ENCODE results near the gene RAD9A.
"Not testable (repeated sequence)": the region's sequence is repeated elsewhere in the genome, so short reads cannot be mapped to it uniquely, and the experiment has no call there.

The RAD9A gene

DNA sequence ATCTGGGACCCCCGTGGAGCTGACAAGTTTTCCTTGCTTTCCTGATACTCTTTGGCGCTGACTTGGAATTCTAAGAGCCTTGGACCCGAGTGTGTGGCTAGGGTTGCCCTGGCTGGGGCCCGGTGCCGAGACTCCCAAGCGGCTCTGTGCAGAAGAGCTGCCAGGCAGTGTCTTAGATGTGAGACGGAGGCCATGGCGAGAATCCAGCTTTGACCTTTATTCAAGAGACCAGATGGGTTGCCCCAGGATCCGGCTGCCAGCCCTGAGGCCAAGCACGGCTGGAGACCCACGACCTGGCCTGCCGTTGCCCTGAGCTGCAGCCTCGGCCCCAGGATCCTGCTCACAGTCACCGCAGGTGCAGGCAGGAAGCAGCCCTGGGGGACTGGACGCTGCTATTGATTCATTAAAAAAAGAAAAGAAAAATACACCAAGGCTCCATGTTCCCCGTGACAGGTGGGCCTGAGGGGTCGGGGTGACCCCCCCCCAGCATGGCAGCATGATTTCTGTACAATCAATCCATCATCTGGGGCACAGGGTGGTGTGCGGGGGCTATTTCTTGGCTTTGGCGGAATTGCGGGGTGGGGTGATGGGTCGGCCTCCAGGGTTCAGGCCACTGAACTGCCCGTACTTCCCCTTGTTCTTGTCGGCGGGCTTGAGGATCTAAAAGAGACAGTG, 6.3 kb downstream of the RAD9A start:
- no peak for DNase-seq

DNA sequence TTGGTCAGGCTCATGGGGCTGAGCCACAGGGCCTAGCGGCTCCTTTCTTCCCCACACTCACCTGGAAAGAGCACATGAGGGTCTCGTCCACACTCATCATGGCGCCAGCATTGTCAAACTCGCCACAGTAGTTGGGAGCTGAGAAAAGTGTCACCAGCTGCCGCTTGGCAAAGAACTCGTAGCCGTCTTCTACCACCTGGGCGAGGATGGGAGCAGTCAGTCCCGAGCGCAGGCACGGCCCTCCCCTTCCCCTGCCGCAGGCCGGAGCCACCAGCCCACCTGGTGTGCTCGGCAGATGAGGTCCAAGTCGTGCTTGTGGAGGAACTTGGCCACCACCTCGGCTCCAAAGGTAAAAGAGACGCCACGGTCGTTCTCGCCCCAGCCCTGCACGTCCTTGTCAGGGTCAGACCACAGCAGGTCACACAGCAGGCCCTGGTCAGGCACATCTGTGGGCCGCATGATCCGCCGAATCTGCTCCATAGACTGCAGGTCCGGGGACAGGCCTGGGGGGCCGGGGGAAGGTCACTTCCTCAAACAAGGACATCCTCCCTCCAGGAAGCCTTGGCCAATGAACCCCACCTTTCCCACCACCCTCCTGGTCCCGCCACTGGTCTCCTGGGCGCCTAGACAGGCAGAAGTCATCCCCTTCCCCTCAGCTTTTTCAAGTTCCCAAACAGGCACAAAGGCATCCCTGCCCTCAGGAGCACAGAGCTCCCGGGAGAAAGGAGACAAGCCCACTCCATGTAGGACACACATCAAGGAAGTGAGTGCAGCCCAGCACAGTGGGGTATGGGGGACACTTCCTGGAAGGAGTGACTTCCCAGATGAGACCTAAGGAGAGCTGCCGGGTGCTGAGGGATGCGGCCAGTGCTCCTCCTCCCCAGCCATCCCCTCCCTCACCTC, 7.1 kb downstream of the RAD9A start:
- no peak for DNase-seq

DNA sequence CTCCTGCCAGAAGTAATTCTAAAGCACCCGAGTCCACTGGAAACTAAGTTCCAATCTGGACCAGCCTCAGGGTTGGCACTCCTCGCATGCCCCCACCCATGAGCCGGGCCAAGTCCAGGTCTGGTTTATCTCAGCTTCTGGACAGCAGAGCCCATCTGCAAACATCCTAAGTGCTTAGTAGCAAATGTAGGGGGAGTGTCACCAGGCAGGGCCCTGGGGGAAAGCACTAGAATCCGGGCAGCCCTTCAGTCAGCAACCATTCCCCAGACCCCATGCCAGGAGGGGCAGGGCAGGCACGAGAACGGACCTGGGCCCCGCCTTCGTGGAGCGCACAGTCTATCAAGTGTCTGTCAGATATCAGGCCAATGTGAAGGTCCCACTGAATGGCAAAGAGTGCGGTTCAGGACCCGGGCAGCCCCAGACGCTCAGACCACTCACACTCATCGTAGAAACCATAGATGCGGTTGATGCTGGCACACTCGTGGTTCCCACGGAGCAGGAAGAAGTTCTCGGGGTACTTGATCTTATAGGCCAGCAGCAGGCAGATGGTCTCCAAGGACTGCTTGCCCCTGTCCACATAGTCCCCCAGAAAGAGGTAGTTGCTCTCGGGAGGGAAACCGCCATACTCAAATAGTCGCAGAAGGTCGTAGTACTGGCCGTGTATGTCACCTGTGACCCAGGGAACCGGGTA, 8.6 kb downstream of the RAD9A start:
- no peak for DNase-seq

DNA sequence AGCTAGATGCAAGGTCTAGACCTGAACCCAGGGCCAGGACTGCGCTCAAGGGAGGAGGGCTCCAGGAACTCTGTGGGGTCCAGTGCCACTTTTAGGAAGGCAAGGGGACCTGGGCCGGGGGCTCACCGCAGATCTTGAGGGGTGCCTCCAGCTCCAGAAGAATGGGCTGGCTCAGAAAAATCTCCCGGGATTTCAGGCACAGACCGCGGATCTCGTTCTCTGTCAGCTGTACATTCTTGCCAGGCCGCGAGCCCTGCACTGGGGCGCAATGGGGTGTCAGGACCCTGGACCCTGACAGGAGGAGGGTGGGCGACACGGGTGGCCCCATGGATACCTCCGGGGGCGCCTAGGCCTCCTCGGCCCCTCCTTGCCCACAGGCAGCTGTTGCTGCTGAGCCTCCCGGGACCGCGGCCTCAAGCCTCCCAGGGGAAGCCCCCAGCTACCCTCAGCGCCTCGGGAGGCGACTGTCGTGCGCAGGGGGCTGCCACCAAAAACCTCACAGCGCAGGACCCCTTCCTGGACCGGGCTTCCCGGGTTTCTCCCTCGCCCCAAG, 9.2 kb downstream of the RAD9A start:
- DNase-seq, result no peak

DNA sequence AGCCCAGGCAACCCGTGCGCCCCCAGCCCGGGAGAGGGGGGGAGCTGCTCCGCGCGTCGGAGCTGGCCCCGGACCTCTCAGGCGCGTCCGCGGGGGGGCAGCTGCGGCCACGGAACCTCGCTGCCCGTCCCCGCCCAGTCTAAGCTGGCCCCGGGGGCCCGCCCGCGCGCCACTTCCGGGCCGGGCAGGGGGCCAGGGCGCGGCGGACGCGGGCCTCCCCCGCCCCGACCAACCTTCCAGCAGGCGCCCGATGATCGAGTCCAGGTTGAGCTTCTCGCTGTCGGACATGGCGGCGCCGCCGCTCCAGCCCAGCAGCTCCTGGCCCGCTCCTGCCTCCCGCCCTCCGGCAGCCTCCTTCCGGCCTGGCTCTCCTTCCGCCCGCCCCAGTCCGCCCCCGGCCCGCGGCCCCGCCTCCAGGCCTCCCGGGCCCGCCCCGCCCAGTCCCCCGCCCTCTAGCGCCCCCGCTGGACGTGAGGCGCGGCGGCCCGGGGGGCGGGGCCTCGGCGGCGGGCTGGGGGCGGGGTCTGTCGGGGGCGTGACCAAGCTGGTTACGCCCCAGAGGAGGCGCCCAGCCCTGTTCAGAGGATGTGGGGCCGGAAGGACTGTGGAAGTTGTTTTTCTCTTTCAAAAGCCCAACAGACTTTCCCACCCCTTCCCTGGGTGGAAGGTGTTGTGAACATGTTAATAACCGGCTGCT, 9.9 kb downstream of the RAD9A start, which contains the start of gene PPP1CA:
Gene PPP1CA (minus strand): TSS at position 364 of the 697 bp plus-strand sequence. CDS start 76 bp downstream, at position 288.
- DNase-seq, result peak; percentile 90

DNA sequence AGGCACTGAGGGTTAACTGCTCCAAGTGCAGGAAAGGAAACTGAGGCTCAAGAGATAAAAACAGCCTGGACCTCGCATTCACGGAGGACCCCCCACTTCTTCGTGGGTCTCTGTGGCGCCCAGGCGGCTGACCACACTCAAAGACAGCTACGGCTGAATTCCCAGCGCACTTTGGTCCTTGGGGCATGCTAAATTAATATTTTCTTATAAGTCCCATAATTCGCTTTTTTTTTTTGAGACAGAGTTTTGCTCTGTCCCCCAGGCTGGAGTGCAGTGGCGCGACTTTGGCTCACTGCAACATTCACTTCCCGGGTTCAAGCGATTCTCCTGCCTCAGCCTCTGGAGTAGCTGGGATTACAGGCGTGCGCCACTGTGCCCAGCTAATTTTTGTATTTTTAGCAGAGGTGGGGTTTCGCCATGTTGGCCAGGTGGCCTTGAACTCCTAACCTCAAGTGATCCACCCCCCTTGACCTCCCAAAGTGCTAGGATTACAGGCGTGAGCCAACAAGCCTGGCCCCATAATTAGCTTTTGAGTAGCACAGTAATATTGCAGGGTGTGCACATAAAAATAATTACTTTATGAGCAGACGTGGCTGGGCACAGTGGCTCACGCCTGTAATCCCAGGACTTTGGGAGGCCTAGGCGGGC, 10.5 kb downstream of the RAD9A start:
- DNase-seq, result not testable (repeated sequence)

DNA sequence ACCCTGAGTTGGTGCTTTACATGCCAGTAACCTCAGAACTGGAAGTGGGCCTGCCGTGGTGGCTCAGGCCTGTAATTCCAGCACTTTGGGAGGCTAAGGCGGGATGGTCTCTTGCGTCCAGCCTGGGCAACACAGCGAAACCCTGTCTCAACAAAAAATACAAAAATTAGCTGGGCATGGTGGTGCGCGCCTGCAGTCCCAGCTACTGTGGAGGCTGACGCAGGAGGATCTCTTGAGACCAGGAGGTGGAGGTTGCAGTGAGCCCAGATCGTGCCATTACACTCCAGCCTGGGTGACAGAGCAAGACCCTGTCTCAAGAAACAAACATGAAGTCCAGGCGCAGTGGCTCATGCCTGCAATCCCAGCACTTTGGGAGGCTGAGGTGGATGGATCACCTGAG, 11.3 kb downstream of the RAD9A start:
- not testable (repeated sequence) for DNase-seq

DNA sequence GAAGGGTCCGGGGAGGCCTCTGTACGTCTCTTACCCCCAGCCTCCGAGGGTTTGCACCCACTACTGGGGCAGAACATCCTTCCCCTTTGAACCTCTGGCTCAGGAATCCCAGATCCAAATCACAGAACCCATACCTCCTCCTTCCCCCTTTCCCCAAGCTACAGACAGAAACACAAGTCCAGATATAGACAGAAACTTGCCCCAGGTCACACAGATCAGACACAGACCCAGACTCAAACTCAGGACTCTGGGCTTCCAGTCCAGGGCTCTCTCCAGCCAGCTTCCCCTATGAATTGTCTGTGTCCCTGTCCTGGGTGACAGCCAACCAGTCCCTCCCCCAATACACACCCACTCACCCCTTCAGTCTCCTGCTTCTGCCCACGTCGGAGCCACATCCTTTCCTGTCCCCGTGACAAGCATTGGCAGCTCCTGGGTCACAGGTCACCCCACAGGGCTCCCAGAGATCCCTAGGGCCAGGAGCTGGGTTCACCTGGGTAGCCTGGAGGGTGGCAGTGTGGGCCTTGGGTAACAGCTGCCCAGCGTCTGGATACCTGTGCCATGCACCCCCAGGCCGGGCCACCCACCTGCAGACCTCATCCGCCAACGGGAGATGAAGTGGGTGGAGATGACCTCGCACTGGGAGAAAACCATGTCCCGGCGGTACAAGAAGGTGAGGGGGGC, 12.9 kb downstream of the RAD9A start:
- no peak for DNase-seq

DNA sequence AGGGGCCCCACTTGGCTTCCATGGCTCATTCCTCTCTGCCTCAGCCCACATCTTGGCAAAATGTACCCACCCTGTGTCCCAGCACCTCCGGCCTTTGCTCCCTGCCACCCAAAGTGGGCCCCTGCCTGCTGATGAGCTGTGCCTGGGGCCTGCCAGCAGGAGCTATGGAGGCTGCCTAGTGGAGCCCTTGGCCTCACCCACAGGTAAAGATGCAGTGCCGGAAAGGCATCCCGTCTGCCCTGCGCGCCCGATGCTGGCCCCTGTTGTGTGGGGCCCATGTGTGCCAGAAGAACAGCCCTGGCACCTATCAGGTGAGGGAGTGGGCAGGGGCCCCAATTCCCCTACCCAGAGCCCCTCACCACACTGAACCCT, 13.4 kb downstream of the RAD9A start:
- no peak for DNase-seq

DNA sequence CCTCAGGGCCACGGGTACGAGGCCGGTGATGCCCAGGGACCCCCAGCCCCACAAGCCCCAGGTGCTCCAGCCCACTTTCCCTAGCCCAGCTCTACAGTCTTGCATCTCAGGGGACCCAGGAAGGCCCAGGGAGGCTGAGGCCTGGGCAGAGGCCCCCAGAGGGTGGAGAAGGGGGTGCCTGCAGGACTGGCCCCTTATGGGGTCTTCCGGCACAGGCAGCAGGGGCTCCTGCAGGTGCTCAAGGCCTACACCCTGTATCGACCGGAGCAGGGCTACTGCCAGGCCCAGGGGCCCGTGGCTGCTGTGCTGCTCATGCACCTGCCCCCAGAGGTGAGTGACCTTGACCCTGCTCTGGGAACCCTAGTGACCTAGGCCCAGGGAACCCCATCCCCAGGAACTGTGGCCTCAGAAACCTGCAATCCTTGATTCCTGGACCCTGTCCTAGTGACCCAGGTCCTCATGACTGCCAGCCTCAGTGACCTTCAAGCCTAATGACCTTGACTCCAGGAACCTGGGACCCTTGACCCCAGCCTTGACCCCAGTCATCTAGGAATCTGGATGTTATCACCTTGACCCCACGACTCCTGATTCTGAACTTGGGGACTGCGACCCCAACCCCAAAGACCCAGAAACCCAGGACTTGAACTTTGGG, 14.0 kb downstream of the RAD9A start:
- no peak for DNase-seq

DNA sequence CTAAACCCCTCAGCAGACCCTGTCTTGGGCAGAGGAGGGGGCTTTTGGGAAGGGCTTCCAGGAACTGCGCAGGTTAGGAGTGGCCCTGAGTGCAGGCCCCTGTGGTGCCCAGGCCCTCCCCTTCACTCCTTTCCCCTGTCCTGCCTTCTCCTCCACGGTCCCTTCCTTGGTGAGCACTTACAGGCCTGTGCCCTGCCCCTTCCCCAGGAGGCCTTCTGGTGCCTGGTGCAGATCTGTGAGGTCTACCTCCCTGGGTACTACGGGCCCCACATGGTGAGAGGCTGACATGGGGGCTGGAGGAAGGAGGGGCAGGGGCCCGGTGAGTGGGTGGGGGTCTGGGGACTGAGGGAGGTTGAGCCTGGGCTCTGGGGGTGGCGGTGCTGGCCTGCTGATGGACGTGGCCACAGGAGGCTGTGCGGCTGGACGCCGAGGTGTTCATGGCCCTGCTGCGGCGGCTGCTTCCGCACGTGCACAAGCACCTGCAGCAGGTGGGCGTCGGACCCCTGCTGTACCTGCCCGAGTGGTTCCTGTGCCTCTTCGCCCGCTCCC, 14.7 kb downstream of the RAD9A start:
- no peak for DNase-seq

DNA sequence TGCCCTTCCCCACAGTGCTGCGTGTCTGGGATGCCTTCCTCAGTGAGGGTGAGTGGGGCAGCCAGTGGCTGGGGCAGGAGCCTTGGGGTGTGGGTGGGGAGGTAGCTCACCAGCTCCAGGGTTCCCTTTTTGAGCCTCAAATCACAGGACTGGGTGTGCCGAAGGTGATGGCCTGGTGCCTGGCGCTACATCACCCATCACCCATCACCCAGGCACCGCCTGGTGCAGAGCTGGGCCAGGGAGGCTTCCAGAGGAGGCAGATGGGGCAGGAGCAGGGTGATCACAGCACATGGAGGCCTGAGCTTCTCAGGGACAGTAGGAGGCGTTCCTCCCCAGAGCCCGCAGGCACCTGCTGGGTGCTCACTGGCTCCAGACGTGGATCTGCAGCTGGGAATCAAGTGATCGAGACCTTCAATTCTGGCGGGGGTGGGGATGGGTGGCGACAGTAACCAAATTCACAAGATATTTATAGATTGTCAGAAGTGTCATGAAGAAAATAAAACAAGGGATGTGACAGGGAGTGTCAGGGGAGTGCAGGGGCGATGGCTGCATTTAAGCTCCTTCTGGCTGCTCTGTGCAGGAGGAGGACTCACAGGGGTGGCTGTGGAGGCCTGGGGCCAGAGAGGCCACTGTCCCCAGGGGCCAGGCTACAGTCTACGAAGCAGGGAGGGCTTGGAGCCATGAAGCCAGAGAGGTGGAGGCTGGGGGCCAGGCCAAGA, 15.3 kb downstream of the RAD9A start:
- no peak for DNase-seq

DNA sequence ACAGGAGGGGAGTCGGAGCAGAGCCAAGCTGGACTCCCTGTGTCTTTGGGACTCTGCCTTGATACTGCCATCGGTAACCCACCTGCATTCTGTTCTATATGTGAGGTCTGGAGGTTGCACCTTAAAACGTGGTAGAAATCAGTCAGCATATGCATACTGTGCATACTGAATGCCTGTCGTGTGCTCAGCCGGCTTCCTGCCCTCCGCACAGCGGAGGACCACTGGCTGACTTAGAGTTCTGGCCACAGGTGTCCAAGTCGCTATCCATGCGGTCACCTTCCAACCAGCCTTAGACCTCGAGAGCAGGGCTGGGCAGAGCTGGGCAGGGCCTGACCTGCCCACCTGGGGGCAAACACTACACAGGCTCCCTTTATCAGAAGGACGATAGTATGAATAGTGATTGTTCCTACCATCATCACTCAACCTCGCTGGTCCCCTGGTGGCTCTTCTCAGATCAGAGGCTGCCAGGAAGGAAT, 15.9 kb downstream of the RAD9A start:
- DNase-seq, result no peak

DNA sequence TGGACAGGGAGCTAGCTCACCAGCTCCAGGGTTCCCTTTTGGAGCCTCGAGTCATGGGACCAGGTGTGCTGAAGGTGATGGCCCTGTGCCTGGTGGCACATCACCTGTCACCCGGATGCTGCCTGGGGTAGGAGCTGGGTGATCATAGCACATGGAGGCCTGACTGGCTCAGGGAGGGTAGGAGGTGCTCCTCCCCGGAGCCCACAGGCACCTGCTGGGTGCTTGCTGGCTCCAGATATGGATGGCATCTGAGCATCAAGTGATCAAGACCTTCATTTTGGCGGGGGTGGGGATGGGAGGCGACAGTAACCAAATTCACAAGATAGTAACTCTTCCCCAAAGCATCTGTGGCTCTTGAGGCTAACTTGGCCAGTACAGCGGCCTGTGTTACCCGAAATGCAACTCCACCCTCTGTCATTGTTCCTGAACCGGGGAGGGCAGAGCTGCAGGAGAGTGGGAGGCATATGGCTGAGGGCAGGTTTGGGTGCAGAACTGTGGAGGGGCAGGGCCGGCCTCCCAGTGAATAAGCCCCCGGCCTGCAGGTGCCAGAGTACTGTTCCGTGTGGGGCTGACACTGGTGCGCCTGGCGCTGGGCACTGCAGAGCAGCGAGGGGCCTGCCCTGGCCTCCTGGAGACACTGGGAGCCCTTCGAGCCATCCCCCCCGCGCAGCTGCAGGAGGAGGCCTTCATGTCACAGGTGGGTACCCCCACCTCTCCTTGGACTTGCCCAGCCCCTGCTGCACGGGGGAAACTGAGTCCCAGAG, 16.8 kb downstream of the RAD9A start:
- no peak for DNase-seq

DNA sequence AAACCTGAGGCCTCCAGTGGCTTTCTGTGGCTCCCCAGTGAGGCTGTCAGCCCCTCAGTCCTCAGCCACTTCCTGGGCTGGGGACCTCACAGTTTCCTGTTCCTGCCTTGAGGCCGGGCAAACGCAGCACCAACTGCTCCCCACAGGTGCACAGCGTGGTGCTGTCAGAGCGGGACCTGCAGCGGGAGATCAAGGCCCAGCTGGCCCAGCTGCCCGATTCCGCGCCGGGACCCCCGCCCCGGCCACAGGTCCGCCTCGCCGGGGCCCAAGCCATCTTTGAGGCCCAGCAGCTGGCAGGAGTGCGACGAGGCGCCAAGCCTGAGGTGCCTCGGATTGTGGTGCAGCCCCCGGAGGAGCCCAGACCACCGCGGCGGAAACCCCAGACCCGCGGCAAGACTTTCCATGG, 17.5 kb downstream of the RAD9A start:
- peak; percentile 58 for DNase-seq

DNA sequence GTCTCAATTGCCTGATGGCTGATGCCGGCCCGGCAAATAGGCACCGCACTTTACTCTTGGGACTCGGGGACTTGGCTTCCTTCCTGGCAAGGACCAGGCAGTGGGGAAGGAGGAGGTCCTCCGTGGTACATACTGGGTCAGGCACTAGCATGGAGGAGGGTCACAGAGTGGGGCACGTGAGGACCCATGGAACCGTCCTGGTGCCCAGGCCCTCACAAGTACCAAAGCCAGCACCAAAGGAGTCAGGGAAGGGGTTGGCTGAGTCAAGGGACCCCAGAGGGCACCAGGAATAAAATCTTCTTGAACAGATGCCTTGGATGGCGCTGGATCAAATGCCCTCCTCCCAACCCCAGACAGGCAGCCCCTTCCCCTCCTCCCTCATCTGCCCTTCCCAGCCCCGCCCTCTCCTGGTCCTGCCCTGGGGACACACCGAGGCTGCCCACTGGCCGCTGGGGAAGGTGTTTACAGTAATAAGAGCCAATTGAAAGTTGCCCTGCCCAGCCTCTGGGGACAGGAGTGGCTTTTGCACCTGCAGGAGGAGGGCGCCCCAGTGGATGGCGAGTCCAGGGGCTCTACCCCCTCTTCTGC, 18.1 kb downstream of the RAD9A start:
- no peak for DNase-seq

DNA sequence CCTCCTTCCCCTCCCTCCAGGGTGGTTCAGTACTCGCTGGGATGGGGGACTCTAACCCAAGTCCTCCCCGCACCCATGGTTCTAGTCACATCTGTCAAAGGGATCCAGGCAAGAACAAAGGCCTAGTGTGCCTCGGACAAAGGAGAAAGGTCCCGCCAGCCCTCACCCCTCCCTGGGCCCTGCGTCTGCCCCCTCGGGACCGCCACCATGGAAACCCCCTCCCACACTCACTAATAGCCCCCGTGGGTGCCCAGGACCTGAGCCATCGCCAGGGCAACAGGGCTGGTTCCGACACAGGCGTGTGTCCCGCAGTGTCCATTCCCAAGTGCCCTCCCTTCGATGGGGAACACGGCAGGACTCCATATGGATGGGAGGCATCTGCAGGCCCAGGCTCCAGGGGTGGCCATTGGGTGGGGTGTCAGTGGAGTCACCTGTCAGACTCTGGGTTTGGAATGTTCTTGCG, 18.6 kb downstream of the RAD9A start:
- no peak for DNase-seq

DNA sequence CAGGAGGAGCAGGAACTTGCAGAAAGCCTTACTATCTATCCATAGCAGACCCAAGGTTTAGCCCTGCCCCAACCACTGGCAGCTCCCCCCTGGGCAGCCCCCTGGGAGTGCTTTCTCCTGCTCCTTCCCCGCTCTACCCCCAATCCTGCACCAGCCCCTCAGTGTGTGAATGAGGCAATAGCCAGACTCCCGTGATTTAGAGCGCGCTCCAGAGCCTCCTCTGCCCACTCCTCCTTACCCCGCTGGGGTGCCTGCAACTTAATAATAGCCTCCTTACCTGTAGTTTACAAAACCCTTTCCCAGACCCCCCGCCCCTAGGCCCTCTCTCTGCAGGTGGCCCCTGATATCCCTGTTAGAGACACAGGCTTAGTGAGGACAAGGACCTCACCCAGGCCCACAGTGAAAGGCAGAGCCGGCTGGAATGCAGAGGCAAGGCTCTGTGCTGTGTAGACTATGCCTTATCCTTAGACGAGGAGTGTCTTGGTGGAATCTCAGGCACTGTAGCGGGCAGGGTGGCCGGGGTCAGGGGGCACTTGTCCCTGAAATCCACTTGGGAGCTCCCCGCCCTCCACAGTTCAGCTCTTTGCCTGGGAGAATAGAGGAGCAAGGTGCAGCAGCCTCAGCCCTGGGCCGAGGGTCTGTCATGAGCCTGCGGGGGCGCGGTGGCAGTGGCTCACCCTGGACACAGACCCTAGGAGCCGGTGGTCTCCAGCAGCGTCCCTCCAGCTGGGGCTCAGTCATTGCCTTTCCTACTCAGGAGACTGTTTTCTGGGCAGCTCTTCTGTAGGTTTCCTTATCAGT, 19.4 kb downstream of the RAD9A start:
- DNase-seq, result no peak

All from activated CD4-positive, alpha-beta T cell treated with anti-CD3 and anti-CD28 coated beads, Interleukin-2, amount 50 U/mL, for 1 hour (primary cell).